CD14-positive monocyte (primary cell): ENCODE results near the gene CACNA1E. TPM values are rescaled to one million over a fixed set of nuclear protein-coding genes. Genes with fewer than 3 reads are reported as not detected.

Experiments used
- DNase-seq, 3 donors: peaks; one replicate each; pipeline ENCODE4 v3.0.0-alpha.2; 2011 to 2022
- H2AFZ ChIP-seq: 2 replicates; pipeline ENCODE4 v1.6.0; 2012; ENCODE audit warnings: mild to moderate bottlenecking, low read depth, low read length, inconsistent platforms; ENCODE audit not compliant: insufficient read depth, poor library complexity, severe bottlenecking
- H3K27ac ChIP-seq, 2 donors: 1 replicate in 1 of 2; 2 replicates in 1 of 2; pipeline ENCODE4 v1.5.1; 2012 to 2013; ENCODE audit warnings: low read length in 2 of 2, control low read depth in 1 of 2, inconsistent platforms in 1 of 2, low read depth in 1 of 2, mild to moderate bottlenecking in 1 of 2
- H3K27me3 ChIP-seq, 2 donors: one replicate each; pipeline versions ENCODE4 v1.6.0 to v1.6.1; 2011 to 2013; ENCODE audit warnings: low read length in 2 of 2; ENCODE audit not compliant: control insufficient read depth in 2 of 2, insufficient read depth in 2 of 2
- H3K36me3 ChIP-seq, 2 donors: replicated peaks in 1 of 2; 1 replicate in 1 of 2; 2 replicates in 1 of 2; pipeline versions ENCODE4 v1.5.1 to v1.6.1; 2012 to 2013; ENCODE audit warnings: low read length in 2 of 2, control low read depth in 1 of 2, inconsistent platforms in 1 of 2, mild to moderate bottlenecking in 1 of 2; ENCODE audit not compliant: insufficient read depth in 2 of 2, control insufficient read depth in 1 of 2
- H3K4me1 ChIP-seq, 2 donors: 1 replicate in 1 of 2; 2 replicates in 1 of 2; pipeline versions ENCODE4 v1.5.1 to v1.6.1; 2012 to 2013; ENCODE audit warnings: low read length in 2 of 2, control low read depth in 1 of 2, inconsistent platforms in 1 of 2, mild to moderate bottlenecking in 1 of 2, moderate library complexity in 1 of 2; ENCODE audit not compliant: insufficient read depth in 2 of 2, control insufficient read depth in 1 of 2
- H3K4me2 ChIP-seq: replicated peaks from 2 replicates; pipeline ENCODE3; 2012; ENCODE audit warnings: low read length, moderate library complexity, mild to moderate bottlenecking; ENCODE audit not compliant: poor library complexity, severe bottlenecking; ENCODE audit errors: extremely low read depth
- H3K4me3 ChIP-seq, 3 experiments: fragments of 200-600 bp in 1 of 3; sonication (generic) in 1 of 3; replicated peaks in 1 of 3; 1 replicate in 2 of 3; 2 replicates in 1 of 3; pipeline ENCODE4 v1.5.1; 2011 to 2013; ENCODE audit warnings: low read length in 3 of 3, mild to moderate bottlenecking in 3 of 3, control low read depth in 2 of 3, low read depth in 2 of 3, inconsistent platforms in 1 of 3, moderate library complexity in 1 of 3
- H3K79me2 ChIP-seq: 2 replicates; pipeline ENCODE4 v1.6.0; 2012; ENCODE audit warnings: mild to moderate bottlenecking, control low read depth, inconsistent platforms, low read length, moderate library complexity; ENCODE audit not compliant: insufficient read depth
- H3K9ac ChIP-seq: 2 replicates; pipeline ENCODE4 v1.6.0; 2017; ENCODE audit warnings: low read length, mild to moderate bottlenecking; ENCODE audit not compliant: insufficient read depth, poor library complexity, severe bottlenecking
- H3K9me3 ChIP-seq, 2 donors: replicated peaks in 1 of 2; 1 replicate in 1 of 2; 2 replicates in 1 of 2; pipeline versions ENCODE4 v1.5.1 to v1.6.1; 2012 to 2013; ENCODE audit warnings: low read length in 2 of 2, control low read depth in 1 of 2; ENCODE audit not compliant: control insufficient read depth in 1 of 2, insufficient read depth in 1 of 2
- H4K20me1 ChIP-seq: 2 replicates; pipeline ENCODE4 v1.6.0; 2012; ENCODE audit warnings: mild to moderate bottlenecking, low read length, control low read depth, moderate library complexity; ENCODE audit not compliant: insufficient read depth
- H3K27ac Mint-ChIP-seq, 7 donors: one replicate each; pipeline ENCODE4 v1.8.0; 2020; ENCODE audit warnings: mild to moderate bottlenecking in 7 of 7, mixed read lengths in 7 of 7, moderate library complexity in 6 of 7, inconsistent platforms in 2 of 7
- H3K27me3 Mint-ChIP-seq, 3 donors: one replicate each; pipeline ENCODE4 v1.8.0; 2021 to 2022; ENCODE audit warnings: low read depth in 3 of 3, mild to moderate bottlenecking in 3 of 3, mixed read lengths in 3 of 3, moderate library complexity in 3 of 3, inconsistent platforms in 1 of 3
- H3K36me3 Mint-ChIP-seq, 2 donors: one replicate each; pipeline ENCODE4 v1.8.0; 2020; ENCODE audit warnings: mixed read lengths in 2 of 2, inconsistent platforms in 1 of 2, mild to moderate bottlenecking in 1 of 2
- H3K4me1 Mint-ChIP-seq: one replicate; pipeline ENCODE4 v1.8.0; 2020; ENCODE audit warnings: mild to moderate bottlenecking, mixed read lengths
- H3K4me3 Mint-ChIP-seq, 2 donors: one replicate each; pipeline ENCODE4 v1.8.0; 2020; ENCODE audit warnings: mild to moderate bottlenecking in 2 of 2, mixed read lengths in 2 of 2, moderate library complexity in 1 of 2
- H3K9me3 Mint-ChIP-seq, 7 donors: one replicate each; pipeline ENCODE4 v1.8.0; 2020 to 2022; ENCODE audit warnings: mixed read lengths in 7 of 7, mild to moderate bottlenecking in 6 of 7, moderate library complexity in 6 of 7, inconsistent platforms in 2 of 7
- CTCF ChIP-seq: fragments of 200-600 bp; IDR thresholded peaks from one replicate; pipeline ENCODE4 v1.8.0; 2022; ENCODE audit warnings: antibody characterized with exemption, mild to moderate bottlenecking
- WGBS: methylation state at CpG from one replicate; pipeline ENCODE4 v1.1.5; 2013; ENCODE audit warnings: missing lambda C conversion rate; ENCODE audit not compliant: insufficient coverage; 5-methylcytosine and 5-hydroxymethylcytosine counted together
- intact Hi-C, 2 donors: fragments of 100-400 bp; cut with micrococcal nuclease; formaldehyde crosslinking; loops; one replicate each; pipeline versions ENCODE4 v1.15.0 to v1.15.1; 2023
- polyA plus RNA-seq, 3 donors: library from polyadenylated mRNA; depleted of rRNA in 1 of 3; unstranded in 2 of 3; stranded (reverse) in 1 of 3; fragments of 300-500 nt in 2 of 3; fragments of >200 nt in 1 of 3; fragmentation: Illumina TruSeq in 2 of 3; gene quantifications; 1 replicate in 2 of 3; 2 replicates in 1 of 3; pipeline ENCODE4 v1.2.3, GENCODE V29; 2012 to 2021

The CACNA1E gene
- polyA plus RNA-seq, 3 donors, result 0.04 TPM; not detected in 2

- H3K36me3 Mint-ChIP-seq, result no peaks in the 10 kb centered on the region
- Histone ChIP-seq H3K79me2 (no peaks in the 10 kb centered on the region), H3K27me3 (no peaks in the 10 kb centered on the region), H3K4me3 (no peak overlapping the region), H3K27ac (no peak overlapping the region), H4K20me1 (no peaks in the 10 kb centered on the region), H3K4me2 (no peak overlapping the region), H2AFZ (no peak overlapping the region), H3K9me3 (no peaks in the 10 kb centered on the region), H3K36me3 (no peaks in the 10 kb centered on the region), H3K4me1 (no peaks in the 10 kb centered on the region), H3K9ac (no peak overlapping the region)
- DNase-seq, result no peak
- no peak overlapping the region for H3K4me3 Mint-ChIP-seq
- H3K4me1 Mint-ChIP-seq, result no peaks in the 10 kb centered on the region
- H3K9me3 Mint-ChIP-seq, result peaks cover 0 to 5% (median 2%) of the 10 kb centered on the region in 7 donors
- peak overlapping the region in 1 of 7 donors; percentile 25 for H3K27ac Mint-ChIP-seq
- intact Hi-C loops, result no loop called here
- H3K27me3 Mint-ChIP-seq, result peaks cover 1 to 8% (median 6%) of the 10 kb centered on the region in 3 donors
- no peak for TF ChIP-seq CTCF
- WGBS, result 83% methylated on average over 3 of the region's 4 CpGs
Measured at GRCh38 chr1:181568736-181569135, 85.4 kb downstream of the CACNA1E start.

DNA sequence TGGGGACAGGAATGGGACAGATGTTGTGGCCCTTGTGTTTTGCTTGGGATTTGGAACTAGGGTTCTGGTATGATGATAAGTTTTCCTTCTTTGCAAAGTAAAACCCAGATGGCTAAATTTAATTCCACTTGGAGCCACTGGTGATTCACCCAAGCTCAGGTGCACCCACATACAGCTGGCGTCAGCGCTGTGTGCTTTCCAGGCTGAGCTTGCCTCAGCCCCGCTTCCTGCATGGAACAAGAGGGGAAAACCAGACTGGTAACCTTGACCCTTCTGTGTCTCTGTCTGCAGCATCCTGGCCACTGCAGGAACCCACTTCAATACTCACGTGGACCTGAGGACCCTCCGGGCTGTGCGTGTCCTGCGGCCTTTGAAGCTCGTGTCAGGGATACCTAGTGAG, 94.2 kb downstream of the CACNA1E start:
- no peak overlapping the region for H3K27ac Mint-ChIP-seq
- no peak for TF ChIP-seq CTCF
- Histone ChIP-seq H3K27ac (no peak overlapping the region), H4K20me1 (no peaks in the 10 kb centered on the region), H3K4me3 (no peak overlapping the region), H3K4me2 (no peak overlapping the region), H3K79me2 (no peaks in the 10 kb centered on the region), H3K36me3 (no peaks in the 10 kb centered on the region), H3K27me3 (no peaks in the 10 kb centered on the region), H3K9me3 (no peaks in the 10 kb centered on the region), H3K9ac (no peak overlapping the region), H3K4me1 (no peaks in the 10 kb centered on the region), H2AFZ (no peak overlapping the region)
- H3K27me3 Mint-ChIP-seq, result peaks cover 2 to 8% (median 6%) of the 10 kb centered on the region in 3 donors
- H3K36me3 Mint-ChIP-seq, result no peaks in the 10 kb centered on the region
- DNase-seq, result no peak
- H3K4me3 Mint-ChIP-seq, result no peak overlapping the region
- intact Hi-C loops, result no loop called here
- WGBS, result 92% methylated on average over 8 of the region's 8 CpGs
- peaks cover 0 to 3% (median 1%) of the 10 kb centered on the region in 7 donors for H3K9me3 Mint-ChIP-seq
- no peaks in the 10 kb centered on the region for H3K4me1 Mint-ChIP-seq
